ENCODE results near the gene NIN.

NIN gene, protein sequence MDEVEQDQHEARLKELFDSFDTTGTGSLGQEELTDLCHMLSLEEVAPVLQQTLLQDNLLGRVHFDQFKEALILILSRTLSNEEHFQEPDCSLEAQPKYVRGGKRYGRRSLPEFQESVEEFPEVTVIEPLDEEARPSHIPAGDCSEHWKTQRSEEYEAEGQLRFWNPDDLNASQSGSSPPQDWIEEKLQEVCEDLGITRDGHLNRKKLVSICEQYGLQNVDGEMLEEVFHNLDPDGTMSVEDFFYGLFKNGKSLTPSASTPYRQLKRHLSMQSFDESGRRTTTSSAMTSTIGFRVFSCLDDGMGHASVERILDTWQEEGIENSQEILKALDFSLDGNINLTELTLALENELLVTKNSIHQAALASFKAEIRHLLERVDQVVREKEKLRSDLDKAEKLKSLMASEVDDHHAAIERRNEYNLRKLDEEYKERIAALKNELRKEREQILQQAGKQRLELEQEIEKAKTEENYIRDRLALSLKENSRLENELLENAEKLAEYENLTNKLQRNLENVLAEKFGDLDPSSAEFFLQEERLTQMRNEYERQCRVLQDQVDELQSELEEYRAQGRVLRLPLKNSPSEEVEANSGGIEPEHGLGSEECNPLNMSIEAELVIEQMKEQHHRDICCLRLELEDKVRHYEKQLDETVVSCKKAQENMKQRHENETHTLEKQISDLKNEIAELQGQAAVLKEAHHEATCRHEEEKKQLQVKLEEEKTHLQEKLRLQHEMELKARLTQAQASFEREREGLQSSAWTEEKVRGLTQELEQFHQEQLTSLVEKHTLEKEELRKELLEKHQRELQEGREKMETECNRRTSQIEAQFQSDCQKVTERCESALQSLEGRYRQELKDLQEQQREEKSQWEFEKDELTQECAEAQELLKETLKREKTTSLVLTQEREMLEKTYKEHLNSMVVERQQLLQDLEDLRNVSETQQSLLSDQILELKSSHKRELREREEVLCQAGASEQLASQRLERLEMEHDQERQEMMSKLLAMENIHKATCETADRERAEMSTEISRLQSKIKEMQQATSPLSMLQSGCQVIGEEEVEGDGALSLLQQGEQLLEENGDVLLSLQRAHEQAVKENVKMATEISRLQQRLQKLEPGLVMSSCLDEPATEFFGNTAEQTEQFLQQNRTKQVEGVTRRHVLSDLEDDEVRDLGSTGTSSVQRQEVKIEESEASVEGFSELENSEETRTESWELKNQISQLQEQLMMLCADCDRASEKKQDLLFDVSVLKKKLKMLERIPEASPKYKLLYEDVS (N-terminal part only)

DNA sequence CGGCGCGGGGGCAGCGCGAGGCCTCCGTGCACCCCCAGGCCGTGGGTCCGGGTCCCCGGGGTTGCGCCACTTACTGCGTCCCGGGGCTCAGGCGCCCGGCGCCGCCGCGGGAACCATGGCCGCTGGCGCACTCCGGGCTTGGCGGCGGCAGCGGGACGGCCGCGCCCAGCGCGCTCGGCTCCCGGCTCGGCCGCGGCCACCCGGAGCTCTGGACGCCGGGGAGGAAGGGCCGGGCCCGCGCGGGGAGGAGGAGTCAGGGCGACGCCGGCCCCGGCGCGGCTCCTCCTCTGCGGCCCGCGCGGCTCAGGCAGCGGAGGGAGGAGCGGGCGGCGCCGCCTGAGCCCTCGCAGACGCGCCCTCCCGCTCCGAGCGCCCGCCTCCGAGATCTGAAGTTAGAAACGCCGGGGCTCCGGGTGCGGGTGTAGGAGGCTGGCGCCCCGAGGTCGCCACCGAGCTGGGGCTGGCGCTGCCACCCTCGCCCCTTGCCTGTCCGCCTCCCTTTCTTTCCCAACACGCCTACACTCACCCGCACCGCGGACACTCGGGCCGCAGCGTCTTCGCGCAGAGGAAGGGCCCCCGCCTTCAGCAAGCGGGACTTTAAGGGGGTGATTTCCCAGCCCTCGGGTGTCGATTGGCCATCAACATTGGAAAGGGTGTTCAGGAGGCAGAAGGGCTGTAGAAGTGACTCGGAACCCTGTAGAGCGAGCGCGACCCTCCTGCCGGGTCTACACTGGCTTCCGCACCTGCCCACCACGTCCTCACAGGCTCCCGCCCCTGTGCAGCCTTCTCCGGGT is at the start of gene NIN:
TSS of gene NIN (minus strand) at position 231 of the 794 bp plus-strand sequence. CDS start 9,106 bp downstream, outside the sequence.
- peak; percentile 81 for DNase-seq

- no peak for DNase-seq
These were observed 44.6 kb upstream of the NIN start for GRCh38 chr14:50875359-50876070.

GRCh38 chr14:50874757-50875156 is 43.8 kb upstream of the NIN start:
- no peak for DNase-seq

DNA sequence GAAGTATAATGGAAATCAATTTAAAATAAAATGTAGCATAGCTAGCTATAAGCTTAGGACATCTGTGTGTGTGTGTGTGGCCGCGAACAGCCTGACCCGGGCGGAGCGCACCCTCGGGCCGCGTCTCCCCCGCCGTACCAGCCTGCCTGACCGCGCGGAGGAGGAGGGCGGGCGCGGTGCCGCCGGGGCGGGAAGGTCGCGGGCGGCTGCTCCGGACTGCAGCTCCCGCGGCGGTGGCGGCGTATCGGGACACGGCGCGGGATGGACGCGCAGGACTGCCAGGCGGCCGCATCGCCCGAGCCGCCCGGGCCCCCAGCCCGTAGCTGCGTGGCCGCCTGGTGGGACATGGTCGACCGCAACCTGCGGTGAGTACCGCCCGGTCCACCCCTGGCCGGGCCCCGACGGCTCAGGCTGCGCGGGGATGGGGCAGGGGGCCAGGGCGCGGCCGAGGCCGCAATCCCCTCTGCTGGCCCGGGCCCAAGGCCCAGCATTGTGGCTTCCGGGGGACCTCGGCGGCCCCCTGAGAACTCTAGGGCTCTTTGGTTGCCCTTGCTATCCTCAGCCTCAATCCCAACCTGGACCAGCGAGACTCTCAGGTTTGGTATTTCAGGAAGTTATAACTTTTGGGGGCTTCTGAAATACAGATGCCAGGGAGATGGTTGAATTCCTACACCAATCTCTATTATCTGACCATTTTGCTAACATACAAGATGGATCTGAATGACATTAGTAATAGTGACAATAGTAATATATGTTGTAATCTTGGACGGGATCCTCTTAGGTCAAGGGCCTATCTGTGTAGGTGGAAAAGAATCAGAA is 41.2 kb upstream of the NIN start, which contains the start of gene ABHD12B:
TSS of gene ABHD12B (plus strand) at position 140 of the 819 bp plus-strand sequence. CDS start at position 262, 122 bp downstream.
- DNase-seq = no peak

GRCh38 chr14:50871228-50871627 is 40.3 kb upstream of the NIN start:
- no peak for DNase-seq

DNA sequence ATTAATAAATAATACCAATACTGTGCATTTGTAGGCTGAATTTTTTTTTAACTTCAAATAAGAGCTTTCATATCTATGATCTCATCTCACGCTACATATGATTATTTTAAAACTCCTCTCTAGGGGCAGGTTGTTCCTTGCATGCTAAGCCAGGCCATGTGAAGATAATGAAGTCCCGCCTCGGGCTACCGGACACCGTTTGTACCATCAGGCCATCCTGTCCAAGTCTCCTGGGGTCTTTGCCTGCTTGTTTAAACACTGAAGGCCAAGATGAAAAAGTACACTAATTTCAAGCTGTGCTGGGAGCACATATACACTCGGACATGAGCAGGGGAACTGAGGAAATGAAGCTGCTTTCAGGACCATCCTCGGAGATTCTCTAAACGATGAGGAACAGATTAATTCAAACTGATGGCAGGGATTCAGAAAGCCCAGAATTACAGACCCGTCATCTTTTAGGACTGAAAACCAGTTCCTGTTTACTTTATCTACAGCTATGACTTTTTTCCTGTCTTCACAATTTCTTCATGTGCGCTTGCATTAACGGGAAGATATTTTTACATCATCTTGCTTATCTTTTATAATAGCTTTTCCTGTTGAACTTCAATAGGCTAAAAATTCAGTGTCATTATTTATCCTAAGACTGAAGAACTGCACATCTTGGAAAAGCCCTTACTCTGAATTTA is 34.6 kb upstream of the NIN start:
- DNase-seq = no peak

GRCh38 chr14:50864946-50865345 is 34.0 kb upstream of the NIN start:
- no peak for DNase-seq

DNA sequence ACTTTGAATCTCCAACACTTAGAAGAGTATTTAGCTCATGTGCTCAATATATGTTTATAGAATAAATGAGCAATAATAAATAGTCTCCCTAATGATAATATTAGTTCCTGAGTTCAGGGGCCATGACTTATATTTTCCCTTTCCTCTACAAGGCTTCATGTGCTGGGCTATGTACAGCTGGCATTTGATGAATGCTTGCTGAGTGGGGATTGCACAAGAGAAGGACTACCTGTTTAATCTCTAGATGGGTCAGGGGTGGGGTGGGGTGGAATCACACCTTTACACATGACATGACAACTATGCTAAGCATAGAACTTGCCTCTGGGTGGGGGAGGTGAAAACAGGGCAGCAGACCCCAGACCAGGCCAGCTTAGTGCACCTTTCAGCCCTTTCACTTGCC is 33.3 kb upstream of the NIN start:
- DNase-seq = no peak

DNA sequence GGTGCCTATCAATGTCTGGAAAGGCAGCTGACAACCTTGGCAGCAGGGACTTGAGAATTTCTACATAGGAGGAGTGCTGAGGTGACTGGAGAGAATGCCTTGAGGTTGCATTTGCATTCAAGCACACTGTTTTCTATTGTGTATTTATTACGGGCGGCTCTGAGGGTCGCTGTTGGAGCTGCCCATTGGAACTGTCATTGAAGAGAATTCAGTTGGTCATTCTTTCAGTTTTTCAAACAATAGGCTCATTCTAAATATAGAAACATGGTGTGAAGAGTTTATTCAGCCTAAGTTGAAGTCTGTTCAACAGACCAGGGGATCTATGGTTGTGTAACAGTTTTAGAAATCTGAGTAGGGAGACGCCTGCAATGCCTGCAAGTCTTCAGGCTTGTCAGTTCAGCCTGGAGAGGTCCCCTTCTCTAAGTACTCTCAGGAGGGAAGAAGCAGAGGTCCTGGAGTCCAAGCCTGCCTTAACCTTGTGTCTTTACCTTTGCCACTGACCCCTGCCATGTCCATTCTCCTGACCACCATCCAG is 31.1 kb upstream of the NIN start:
- DNase-seq = no peak

GRCh38 chr14:50860478-50861086 is 29.6 kb upstream of the NIN start:
- DNase-seq = peak; percentile 87

GRCh38 chr14:50859296-50859624 is 28.3 kb upstream of the NIN start:
- DNase-seq = no peak

GRCh38 chr14:50856660-50857059 is 25.7 kb upstream of the NIN start:
- DNase-seq = no peak

DNA sequence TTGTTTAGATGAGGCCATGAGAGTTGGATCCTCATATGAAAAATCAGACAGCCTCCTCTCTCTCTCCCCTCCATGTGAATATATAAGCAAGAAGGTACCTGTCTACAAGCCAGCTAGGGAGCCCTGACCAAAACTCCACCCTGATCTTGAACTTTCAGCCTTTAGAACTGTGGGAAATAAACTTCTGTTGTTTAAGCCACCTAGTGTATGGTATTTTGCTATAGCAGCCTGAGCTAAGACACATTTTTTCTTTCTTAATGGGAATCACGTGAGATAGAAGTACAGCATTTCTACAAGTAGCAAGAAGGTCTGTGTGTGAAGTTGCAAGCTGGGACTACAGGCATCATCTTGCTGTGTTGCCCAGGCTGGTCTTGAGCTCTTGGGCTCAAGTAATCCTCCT is 24.6 kb upstream of the NIN start:
- DNase-seq = no peak

- DNase-seq = no peak
These were observed 23.6 kb upstream of the NIN start for GRCh38 chr14:50854521-50854920.

- DNase-seq = no peak
These were observed 22.9 kb upstream of the NIN start for GRCh38 chr14:50853891-50854290.

GRCh38 chr14:50846226-50846880 is 15.4 kb upstream of the NIN start:
- peak; percentile 94 for DNase-seq

- DNase-seq = peak; percentile 45
These were observed 14.2 kb upstream of the NIN start for GRCh38 chr14:50845166-50845565.

DNA sequence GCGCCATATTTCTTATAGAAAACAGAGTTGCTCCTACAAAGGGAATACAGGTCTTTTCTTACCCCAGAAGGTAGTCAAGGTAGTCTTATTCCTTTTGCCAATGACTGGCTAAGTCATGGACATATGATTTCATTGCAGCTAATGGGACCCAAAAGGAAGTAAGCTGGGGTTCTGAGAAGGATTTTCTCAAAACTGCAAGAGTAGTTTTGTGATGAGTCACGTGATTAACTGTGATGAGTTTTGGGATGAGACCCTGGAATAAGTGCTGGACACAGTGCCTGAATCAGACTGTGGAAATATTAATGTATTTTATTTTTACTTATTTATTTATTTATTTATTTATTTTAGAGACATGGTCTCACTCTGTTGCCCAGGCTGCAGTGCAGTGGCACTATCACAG is 13.4 kb upstream of the NIN start:
- no peak for DNase-seq

- DNase-seq = no peak
These were observed 8.7 kb upstream of the NIN start for GRCh38 chr14:50839691-50840090.
